ENCODE measurements around the gene MZT2A. TPM values are rescaled to one million over a fixed set of nuclear protein-coding genes. Genes with fewer than 3 reads are reported as not detected.
A peak's percentile ranks its signal among the peaks of the same experiment; 100 is the strongest.
"Not testable (repeated sequence)": the region's sequence is repeated elsewhere in the genome, so short reads cannot be mapped to it uniquely, and the experiment has no call there.

The MZT2A gene
- total and polyA plus RNA-seq, 12 donors = 12.4 to 226 (median 127) TPM

- not testable (repeated sequence) for H3K36me3 ChIP-seq (replicated peaks in 1 of 2); H3K27ac ChIP-seq; H3K4me3 ChIP-seq; H3K27me3 ChIP-seq; H3K9me3 ChIP-seq (replicated peaks in 1 of 3); H3K4me1 ChIP-seq (replicated peaks in 1 of 2)
- WGBS, 4 donors = 93 to 96% (median 95%) methylated on average over 18 to 23 of the region's 24 CpGs
- intact Hi-C loops (cut with DNase I) = loop anchor here in 1 of 2 donors (10.0 kb wide), 1 partner anchor 329 kb away; no protein-coding TSS in a partner anchor
- DNase-seq = peak in 1 of 7 donors; percentile 40
Measured at GRCh38 chr2:131483981-131484820, 8.0 kb downstream of the MZT2A start.

GRCh38 chr2:131482506-131483155 is 9.6 kb downstream of the MZT2A start:
- not testable (repeated sequence) for H3K4me1 ChIP-seq (replicated peaks in 1 of 2); H3K27me3 ChIP-seq; H3K36me3 ChIP-seq (replicated peaks in 1 of 2); H3K4me3 ChIP-seq; H3K27ac ChIP-seq; DNase-seq; H3K9me3 ChIP-seq (replicated peaks in 1 of 3)
- intact Hi-C loops (cut with DNase I) = loop anchor here in 1 of 2 donors (10.0 kb wide), 1 partner anchor 328 kb away; no protein-coding TSS in a partner anchor
- WGBS, 4 donors = 93 to 97% (median 95%) methylated on average over 15 to 19 of the region's 19 CpGs

DNA sequence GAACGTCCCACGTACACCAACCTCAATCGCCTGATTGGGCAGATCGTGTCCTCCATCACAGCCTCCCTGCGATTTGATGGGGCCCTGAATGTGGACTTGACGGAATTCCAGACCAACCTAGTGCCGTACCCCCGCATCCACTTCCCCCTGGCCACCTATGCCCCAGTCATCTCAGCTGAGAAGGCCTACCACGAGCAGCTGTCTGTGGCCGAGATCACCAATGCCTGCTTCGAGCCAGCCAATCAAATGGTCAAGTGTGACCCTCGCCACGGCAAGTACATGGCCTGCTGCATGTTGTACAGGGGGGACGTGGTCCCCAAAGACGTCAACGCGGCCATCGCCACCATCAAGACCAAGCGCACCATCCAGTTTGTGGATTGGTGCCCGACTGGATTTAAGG is 11.8 kb downstream of the MZT2A start:
- DNase-seq; H3K27ac ChIP-seq; H3K4me1 ChIP-seq (replicated peaks in 1 of 2); H3K27me3 ChIP-seq; H3K36me3 ChIP-seq (replicated peaks in 1 of 2); H3K4me3 ChIP-seq; H3K9me3 ChIP-seq (replicated peaks in 1 of 3): not testable (repeated sequence)
- 93 to 99% (median 97%) methylated on average over 5 to 20 of the region's 20 CpGs for WGBS, 4 donors
- intact Hi-C loops (cut with DNase I) = loop anchor here in 1 of 2 donors (10.0 kb wide), 1 partner anchor 326 kb away; no protein-coding TSS in a partner anchor

GRCh38 chr2:131478850-131479461 is 13.2 kb downstream of the MZT2A start:
- H3K27me3 ChIP-seq; H3K27ac ChIP-seq; DNase-seq; H3K9me3 ChIP-seq (replicated peaks in 1 of 3); H3K4me1 ChIP-seq (replicated peaks in 1 of 2); H3K4me3 ChIP-seq; intact Hi-C loops (cut with DNase I); H3K36me3 ChIP-seq (replicated peaks in 1 of 2): not testable (repeated sequence)
- 89 to 94% (median 92%) methylated on average over 7 to 9 of the region's 9 CpGs for WGBS, 4 donors

DNA sequence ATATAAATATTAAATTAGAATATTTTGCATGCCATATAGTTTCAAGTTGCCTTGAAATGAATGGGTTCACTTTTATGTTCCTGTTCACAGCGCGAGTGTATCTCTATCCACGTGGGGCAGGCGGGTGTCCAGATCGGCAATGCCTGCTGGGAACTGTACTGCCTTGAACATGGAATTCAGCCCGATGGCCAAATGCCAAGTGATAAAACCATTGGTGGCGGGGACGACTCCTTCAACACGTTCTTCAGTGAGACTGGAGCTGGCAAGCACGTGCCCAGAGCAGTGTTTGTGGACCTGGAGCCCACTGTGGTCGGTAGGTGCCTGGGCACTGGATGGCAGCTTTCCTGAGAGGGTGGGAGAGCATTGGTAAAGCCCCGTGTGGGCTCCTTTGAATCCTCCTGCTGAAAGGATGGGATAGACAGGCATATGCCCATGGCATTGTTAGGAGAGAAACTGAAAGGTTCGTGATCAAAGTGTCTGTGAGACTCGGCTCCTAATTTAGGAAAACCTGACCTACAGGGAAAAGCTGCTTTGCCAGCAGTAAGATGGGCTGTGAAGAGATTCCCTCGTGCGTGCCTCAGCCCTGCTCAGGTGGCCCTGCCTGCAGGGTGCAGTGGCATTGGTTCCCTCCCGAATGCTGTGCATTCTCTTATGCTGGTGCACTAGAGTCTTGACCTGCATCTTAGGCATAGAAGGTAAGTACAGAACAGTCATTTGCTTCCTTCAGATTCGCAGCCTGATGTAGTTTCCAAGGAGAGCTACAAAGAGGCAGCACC is 13.9 kb downstream of the MZT2A start:
- H3K4me1 ChIP-seq (replicated peaks in 1 of 2); DNase-seq; H3K27me3 ChIP-seq; H3K27ac ChIP-seq; H3K9me3 ChIP-seq (replicated peaks in 1 of 3); H3K36me3 ChIP-seq (replicated peaks in 1 of 2); H3K4me3 ChIP-seq; intact Hi-C loops (cut with DNase I): not testable (repeated sequence)
- 87 to 91% (median 90%) methylated on average over 5 to 15 of the region's 18 CpGs for WGBS, 4 donors

GRCh38 chr2:131477227-131477626 is 15.0 kb downstream of the MZT2A start:
- 0 to 58% (median 51%) methylated on average over 1 of the region's 1 CpG for WGBS, 4 donors
- H3K9me3 ChIP-seq (replicated peaks in 1 of 3); H3K27ac ChIP-seq; H3K4me1 ChIP-seq (replicated peaks in 1 of 2); H3K4me3 ChIP-seq; H3K27me3 ChIP-seq; DNase-seq; intact Hi-C loops (cut with DNase I); H3K36me3 ChIP-seq (replicated peaks in 1 of 2): not testable (repeated sequence)

- WGBS, 4 donors = 96 to 98% (median 97%) methylated on average over 23 to 25 of the region's 25 CpGs
- DNase-seq; H3K27me3 ChIP-seq; H3K36me3 ChIP-seq (replicated peaks in 1 of 2); intact Hi-C loops (cut with DNase I); H3K27ac ChIP-seq; H3K4me1 ChIP-seq (replicated peaks in 1 of 2); H3K4me3 ChIP-seq; H3K9me3 ChIP-seq (replicated peaks in 1 of 3): not testable (repeated sequence)
Measured at GRCh38 chr2:131476363-131476762, 15.8 kb downstream of the MZT2A start.
